Measurements from ENCODE around the gene AK5. TPM values are rescaled to one million over a fixed set of nuclear protein-coding genes. Genes with fewer than 3 reads are reported as not detected.

AK5 gene
- total and polyA plus RNA-seq, 2 experiments from 2014 or later, result 8.8 to 12.2 TPM

DNA sequence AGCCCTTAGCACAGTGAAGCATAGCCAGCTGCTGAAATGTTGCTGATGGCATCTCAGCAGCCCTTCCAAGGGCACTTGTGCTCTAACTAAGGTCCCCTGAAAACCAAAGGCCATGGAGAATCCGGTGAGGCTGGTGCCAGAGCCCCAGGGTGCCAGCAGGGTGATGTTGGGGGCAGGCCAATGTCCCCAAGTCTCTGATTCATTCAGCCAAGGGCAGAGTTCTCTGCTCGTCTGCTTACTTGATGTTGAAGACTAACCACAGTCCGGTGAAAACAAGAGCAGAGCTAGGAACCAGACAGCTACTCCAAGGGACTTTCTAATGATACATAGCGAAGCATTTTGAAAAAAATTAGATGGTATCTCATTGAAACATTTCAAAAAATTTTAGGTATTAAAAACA, 250.8 kb downstream of the AK5 start (continued):
- no peak for TF ChIP-seq EZH2 (IDR thresholded peaks at IDR 0.05; ENCODE audit: low read depth, unreplicated experiment)

DNA sequence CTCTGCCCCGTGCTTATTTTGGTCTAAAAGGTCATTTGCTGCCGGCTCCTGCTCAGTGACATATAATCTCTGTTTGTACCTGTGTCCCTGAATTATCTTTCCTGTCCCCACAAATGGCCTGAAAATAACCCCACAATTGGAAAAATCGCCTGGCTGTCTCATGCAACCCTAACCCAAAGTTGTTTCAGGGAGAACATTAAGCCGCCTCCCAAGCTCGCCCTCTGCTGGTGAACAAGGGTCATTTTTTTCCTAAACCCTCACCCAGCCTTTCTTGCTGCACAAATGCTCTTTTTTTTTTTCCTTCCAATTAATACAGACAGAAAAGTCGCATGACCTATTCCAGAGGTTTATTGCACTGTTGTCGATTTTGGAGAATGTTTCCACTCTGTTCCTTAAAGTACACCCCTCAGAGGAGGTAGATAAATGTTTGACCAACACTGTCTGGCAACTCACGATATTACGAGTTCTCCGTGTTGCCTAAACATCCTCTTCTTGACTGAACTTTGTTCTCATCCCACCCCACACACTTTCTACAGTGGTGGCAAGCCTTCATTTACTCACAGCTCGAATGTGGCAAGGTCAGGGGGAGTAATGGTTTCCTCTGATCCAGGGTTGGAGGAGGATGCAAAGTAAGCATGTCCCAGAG, 252.0 kb downstream of the AK5 start:
- H3K27ac Mint-ChIP-seq, result 0 out of 2 replicates have a peak overlapping the region, but pooled peaks have one; percentile 29
- ATAC-seq, result peak; percentile 87
- no peaks in the 10 kb centered on the region for H3K27me3 Mint-ChIP-seq (ENCODE audit: insufficient read depth, low read depth, poor library complexity)

More for the DNA sequence above, 252.0 kb downstream of the AK5 start:
- no peaks in the 10 kb centered on the region for H3K36me3 ChIP-seq (ENCODE audit: insufficient read depth)
- H3K36me3 Mint-ChIP-seq (ENCODE audit: low read depth), result peaks cover 8% of the 10 kb centered on the region; the same call in 2 of the 3 replicates
- no peaks in the 10 kb centered on the region for H3K79me2 ChIP-seq (replicated peaks; ENCODE audit: insufficient read depth)
- H3K4me1 ChIP-seq (ENCODE audit: insufficient read depth), result no peaks in the 10 kb centered on the region
- no peaks in the 10 kb centered on the region for H4K20me1 ChIP-seq (replicated peaks; ENCODE audit: insufficient read depth)
- no peak overlapping the region for H3K4me3 ChIP-seq
- no peaks in the 10 kb centered on the region for H3K27me3 ChIP-seq (ENCODE audit: insufficient read depth)
- peaks cover 6% of the 10 kb centered on the region for H3K9me3 Mint-ChIP-seq
- DNase-seq (ENCODE audit: low spot score), result peak; percentile 82
- peaks cover 2% of the 10 kb centered on the region; the same call in 1 of the 3 replicates for H3K4me1 Mint-ChIP-seq
- no peaks in the 10 kb centered on the region for H3K9me2 ChIP-seq (ENCODE audit: insufficient read depth)
- TF ChIP-seq, protein P1, sequence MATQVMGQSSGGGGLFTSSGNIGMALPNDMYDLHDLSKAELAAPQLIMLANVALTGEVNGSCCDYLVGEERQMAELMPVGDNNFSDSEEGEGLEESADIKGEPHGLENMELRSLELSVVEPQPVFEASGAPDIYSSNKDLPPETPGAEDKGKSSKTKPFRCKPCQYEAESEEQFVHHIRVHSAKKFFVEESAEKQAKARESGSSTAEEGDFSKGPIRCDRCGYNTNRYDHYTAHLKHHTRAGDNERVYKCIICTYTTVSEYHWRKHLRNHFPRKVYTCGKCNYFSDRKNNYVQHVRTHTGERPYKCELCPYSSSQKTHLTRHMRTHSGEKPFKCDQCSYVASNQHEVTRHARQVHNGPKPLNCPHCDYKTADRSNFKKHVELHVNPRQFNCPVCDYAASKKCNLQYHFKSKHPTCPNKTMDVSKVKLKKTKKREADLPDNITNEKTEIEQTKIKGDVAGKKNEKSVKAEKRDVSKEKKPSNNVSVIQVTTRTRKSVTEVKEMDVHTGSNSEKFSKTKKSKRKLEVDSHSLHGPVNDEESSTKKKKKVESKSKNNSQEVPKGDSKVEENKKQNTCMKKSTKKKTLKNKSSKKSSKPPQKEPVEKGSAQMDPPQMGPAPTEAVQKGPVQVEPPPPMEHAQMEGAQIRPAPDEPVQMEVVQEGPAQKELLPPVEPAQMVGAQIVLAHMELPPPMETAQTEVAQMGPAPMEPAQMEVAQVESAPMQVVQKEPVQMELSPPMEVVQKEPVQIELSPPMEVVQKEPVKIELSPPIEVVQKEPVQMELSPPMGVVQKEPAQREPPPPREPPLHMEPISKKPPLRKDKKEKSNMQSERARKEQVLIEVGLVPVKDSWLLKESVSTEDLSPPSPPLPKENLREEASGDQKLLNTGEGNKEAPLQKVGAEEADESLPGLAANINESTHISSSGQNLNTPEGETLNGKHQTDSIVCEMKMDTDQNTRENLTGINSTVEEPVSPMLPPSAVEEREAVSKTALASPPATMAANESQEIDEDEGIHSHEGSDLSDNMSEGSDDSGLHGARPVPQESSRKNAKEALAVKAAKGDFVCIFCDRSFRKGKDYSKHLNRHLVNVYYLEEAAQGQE (IDR thresholded peaks at IDR 0.05; ENCODE audit: unreplicated experiment), result no peak
- TF ChIP-seq, protein P2, sequence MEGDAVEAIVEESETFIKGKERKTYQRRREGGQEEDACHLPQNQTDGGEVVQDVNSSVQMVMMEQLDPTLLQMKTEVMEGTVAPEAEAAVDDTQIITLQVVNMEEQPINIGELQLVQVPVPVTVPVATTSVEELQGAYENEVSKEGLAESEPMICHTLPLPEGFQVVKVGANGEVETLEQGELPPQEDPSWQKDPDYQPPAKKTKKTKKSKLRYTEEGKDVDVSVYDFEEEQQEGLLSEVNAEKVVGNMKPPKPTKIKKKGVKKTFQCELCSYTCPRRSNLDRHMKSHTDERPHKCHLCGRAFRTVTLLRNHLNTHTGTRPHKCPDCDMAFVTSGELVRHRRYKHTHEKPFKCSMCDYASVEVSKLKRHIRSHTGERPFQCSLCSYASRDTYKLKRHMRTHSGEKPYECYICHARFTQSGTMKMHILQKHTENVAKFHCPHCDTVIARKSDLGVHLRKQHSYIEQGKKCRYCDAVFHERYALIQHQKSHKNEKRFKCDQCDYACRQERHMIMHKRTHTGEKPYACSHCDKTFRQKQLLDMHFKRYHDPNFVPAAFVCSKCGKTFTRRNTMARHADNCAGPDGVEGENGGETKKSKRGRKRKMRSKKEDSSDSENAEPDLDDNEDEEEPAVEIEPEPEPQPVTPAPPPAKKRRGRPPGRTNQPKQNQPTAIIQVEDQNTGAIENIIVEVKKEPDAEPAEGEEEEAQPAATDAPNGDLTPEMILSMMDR (conservative IDR thresholded peaks at IDR 0.05; ENCODE audit: low read depth in 2 of 2), result peak; percentile 88 to 92
- TF ChIP-seq CREB1 (CRISPR knock-in tag; IDR thresholded peaks at IDR 0.05; ENCODE audit: low read depth), result no peak
- 0 out of 2 replicates have a peak overlapping the region, but pooled peaks have one; percentile 1 for H2AFZ ChIP-seq
- H3K4me2 ChIP-seq, result no peak overlapping the region
- H3K4me3 Mint-ChIP-seq, result no peak overlapping the region
- H3F3A ChIP-seq (replicated peaks; ENCODE audit: low read depth), result no peaks in the 10 kb centered on the region
- H3K27ac ChIP-seq (ENCODE audit: low read depth), result no peak overlapping the region

Data from GM23338 (cell line).